WTC11 (cell line): Measurements from ENCODE around the gene SLC26A5.

Experiments used
- JUN ChIP-seq: sonication (generic); formaldehyde crosslinking; IDR thresholded peaks from 2 replicates; pipeline ENCODE4 v1.8.0; 2023; ENCODE audit warnings: mild to moderate bottlenecking, missing genetic modification reagents
- ZNF138 ChIP-seq: sonication (generic); formaldehyde crosslinking; conservative IDR thresholded peaks from 2 replicates; pipeline ENCODE4 v1.8.1; 2022; ENCODE audit warnings: mild to moderate bottlenecking, moderate library complexity, missing genetic modification reagents
- TF ChIP-seq, protein P1 (sequence below): sonication (generic); formaldehyde crosslinking; IDR thresholded peaks from 2 replicates; pipeline ENCODE4 v1.8.0; 2022; ENCODE audit warnings: mild to moderate bottlenecking, missing genetic modification reagents
- TF ChIP-seq, protein P2 (sequence below): fragments of 200-600 bp; IDR thresholded peaks from 2 replicates; pipeline ENCODE4 v1.8.0; 2022; ENCODE audit warnings: antibody characterized with exemption
- TF ChIP-seq, protein P3 (sequence below): sonication (generic); formaldehyde crosslinking; IDR thresholded peaks from 2 replicates; pipeline ENCODE4 v1.8.1; 2023; ENCODE audit warnings: mild to moderate bottlenecking, missing genetic modification reagents, borderline replicate concordance

DNA sequence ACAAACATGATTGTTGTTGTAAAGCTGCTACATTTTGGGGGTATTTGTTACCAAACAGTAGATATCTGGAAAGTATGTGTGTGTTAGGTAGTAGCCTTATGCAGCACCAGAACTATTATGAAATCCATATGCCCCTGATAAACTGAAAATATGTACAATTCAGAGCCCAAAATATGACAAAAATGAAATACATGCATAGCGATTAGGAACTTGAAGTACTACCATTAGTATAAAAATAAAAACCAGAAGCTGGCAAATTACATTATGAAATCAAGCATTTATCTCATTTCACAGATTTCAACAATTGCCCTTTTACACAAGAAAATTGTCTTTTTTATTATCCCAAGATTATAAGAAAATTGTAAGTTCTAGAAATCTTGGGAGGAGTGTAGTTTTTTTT is 33.9 kb downstream of the SLC26A5 start:
- TF ChIP-seq ZNF138 (CRISPR knock-in tag) (no peak), JUN (CRISPR knock-in tag) (no peak)
- TF ChIP-seq, protein P1, sequence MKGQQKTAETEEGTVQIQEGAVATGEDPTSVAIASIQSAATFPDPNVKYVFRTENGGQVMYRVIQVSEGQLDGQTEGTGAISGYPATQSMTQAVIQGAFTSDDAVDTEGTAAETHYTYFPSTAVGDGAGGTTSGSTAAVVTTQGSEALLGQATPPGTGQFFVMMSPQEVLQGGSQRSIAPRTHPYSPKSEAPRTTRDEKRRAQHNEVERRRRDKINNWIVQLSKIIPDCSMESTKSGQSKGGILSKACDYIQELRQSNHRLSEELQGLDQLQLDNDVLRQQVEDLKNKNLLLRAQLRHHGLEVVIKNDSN (CRISPR knock-in tag): no peak
- TF ChIP-seq, protein P2, sequence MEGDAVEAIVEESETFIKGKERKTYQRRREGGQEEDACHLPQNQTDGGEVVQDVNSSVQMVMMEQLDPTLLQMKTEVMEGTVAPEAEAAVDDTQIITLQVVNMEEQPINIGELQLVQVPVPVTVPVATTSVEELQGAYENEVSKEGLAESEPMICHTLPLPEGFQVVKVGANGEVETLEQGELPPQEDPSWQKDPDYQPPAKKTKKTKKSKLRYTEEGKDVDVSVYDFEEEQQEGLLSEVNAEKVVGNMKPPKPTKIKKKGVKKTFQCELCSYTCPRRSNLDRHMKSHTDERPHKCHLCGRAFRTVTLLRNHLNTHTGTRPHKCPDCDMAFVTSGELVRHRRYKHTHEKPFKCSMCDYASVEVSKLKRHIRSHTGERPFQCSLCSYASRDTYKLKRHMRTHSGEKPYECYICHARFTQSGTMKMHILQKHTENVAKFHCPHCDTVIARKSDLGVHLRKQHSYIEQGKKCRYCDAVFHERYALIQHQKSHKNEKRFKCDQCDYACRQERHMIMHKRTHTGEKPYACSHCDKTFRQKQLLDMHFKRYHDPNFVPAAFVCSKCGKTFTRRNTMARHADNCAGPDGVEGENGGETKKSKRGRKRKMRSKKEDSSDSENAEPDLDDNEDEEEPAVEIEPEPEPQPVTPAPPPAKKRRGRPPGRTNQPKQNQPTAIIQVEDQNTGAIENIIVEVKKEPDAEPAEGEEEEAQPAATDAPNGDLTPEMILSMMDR: no peak
- TF ChIP-seq, protein P3, sequence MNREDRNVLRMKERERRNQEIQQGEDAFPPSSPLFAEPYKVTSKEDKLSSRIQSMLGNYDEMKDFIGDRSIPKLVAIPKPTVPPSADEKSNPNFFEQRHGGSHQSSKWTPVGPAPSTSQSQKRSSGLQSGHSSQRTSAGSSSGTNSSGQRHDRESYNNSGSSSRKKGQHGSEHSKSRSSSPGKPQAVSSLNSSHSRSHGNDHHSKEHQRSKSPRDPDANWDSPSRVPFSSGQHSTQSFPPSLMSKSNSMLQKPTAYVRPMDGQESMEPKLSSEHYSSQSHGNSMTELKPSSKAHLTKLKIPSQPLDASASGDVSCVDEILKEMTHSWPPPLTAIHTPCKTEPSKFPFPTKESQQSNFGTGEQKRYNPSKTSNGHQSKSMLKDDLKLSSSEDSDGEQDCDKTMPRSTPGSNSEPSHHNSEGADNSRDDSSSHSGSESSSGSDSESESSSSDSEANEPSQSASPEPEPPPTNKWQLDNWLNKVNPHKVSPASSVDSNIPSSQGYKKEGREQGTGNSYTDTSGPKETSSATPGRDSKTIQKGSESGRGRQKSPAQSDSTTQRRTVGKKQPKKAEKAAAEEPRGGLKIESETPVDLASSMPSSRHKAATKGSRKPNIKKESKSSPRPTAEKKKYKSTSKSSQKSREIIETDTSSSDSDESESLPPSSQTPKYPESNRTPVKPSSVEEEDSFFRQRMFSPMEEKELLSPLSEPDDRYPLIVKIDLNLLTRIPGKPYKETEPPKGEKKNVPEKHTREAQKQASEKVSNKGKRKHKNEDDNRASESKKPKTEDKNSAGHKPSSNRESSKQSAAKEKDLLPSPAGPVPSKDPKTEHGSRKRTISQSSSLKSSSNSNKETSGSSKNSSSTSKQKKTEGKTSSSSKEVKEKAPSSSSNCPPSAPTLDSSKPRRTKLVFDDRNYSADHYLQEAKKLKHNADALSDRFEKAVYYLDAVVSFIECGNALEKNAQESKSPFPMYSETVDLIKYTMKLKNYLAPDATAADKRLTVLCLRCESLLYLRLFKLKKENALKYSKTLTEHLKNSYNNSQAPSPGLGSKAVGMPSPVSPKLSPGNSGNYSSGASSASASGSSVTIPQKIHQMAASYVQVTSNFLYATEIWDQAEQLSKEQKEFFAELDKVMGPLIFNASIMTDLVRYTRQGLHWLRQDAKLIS: no peak
